Ascending aorta (tissue), 2 donors: Measurements from ENCODE around the gene BMP7. TPM values are rescaled to one million over a fixed set of nuclear protein-coding genes. Genes with fewer than 3 reads are reported as not detected.

ENCODE experiments used
- DNase-seq, 2 donors: peaks; one replicate each; pipeline ENCODE4 v3.0.0-alpha.2; 2019; ENCODE audit warnings: low spot score in 2 of 2
- H3K27ac ChIP-seq, 2 donors: fragments of 200-600 bp; sonication (generic); one replicate each; pipeline ENCODE4 v1.5.1; 2016 to 2017; ENCODE audit warnings: mild to moderate bottlenecking in 1 of 2
- H3K27me3 ChIP-seq: fragments of 200-600 bp; sonication (generic); one replicate; pipeline ENCODE4 v1.5.1; 2017
- H3K36me3 ChIP-seq, 2 donors: fragments of 200-600 bp; sonication (generic); one replicate each; pipeline ENCODE4 v1.5.1; 2016
- H3K4me1 ChIP-seq, 2 donors: fragments of 200-600 bp; sonication (generic); one replicate each; pipeline ENCODE4 v1.5.1; 2016 to 2017; ENCODE audit warnings: mild to moderate bottlenecking in 1 of 2
- H3K4me3 ChIP-seq, 2 donors: fragments of 200-600 bp; sonication (generic); one replicate each; pipeline ENCODE4 v1.5.1; 2016 to 2017; ENCODE audit warnings: mild to moderate bottlenecking in 1 of 2
- H3K9me3 ChIP-seq, 2 donors: fragments of 200-600 bp; sonication (generic); one replicate each; pipeline ENCODE4 v1.5.1; 2016
- CTCF ChIP-seq, 3 experiments: fragments of 200-600 bp in 2 of 3; fragments of 450-650 bp in 1 of 3; sonication (generic) in 2 of 3; IDR thresholded peaks; one replicate each; pipeline ENCODE4 v1.5.1; 2016 to 2019; ENCODE audit warnings: antibody characterized with exemption in 3 of 3, mild to moderate bottlenecking in 1 of 3, moderate library complexity in 1 of 3
- intact Hi-C: fragments of 100-400 bp; cut with DNase I; formaldehyde crosslinking; loops from one replicate; pipeline ENCODE4 v1.15.1; 2023
- total RNA-seq: library from RNA; depleted of rRNA; stranded (reverse); fragments of >200 nt; gene quantifications from one replicate; pipeline ENCODE4 v1.1.0, GENCODE V29; 2016

Gene BMP7
- total RNA-seq, 1 donor from 2014 or later: not detected

GRCh38 chr20:57134804-57135203 lies 131.6 kb downstream of the BMP7 start:
- H3K27ac ChIP-seq: no peak overlapping the region
- no peaks in the 10 kb centered on the region for H3K27me3 ChIP-seq
- intact Hi-C loops: no loop called here
- no peak for DNase-seq
- no peak for TF ChIP-seq CTCF (IDR thresholded peaks at IDR 0.05)
- H3K9me3 ChIP-seq: no peaks in the 10 kb centered on the region
- H3K4me1 ChIP-seq: no peaks in the 10 kb centered on the region
- H3K36me3 ChIP-seq: no peaks in the 10 kb centered on the region
- no peak overlapping the region for H3K4me3 ChIP-seq

- no peaks in the 10 kb centered on the region for H3K4me1 ChIP-seq
- DNase-seq: no peak
- no peak overlapping the region for H3K4me3 ChIP-seq
- no peaks in the 10 kb centered on the region for H3K36me3 ChIP-seq
- intact Hi-C loops: no loop called here
- H3K27me3 ChIP-seq: no peaks in the 10 kb centered on the region
- no peak overlapping the region for H3K27ac ChIP-seq
- no peaks in the 10 kb centered on the region for H3K9me3 ChIP-seq
- TF ChIP-seq CTCF (IDR thresholded peaks at IDR 0.05): no peak
Measured at GRCh38 chr20:57133926-57134650, 132.4 kb downstream of the BMP7 start.

DNA sequence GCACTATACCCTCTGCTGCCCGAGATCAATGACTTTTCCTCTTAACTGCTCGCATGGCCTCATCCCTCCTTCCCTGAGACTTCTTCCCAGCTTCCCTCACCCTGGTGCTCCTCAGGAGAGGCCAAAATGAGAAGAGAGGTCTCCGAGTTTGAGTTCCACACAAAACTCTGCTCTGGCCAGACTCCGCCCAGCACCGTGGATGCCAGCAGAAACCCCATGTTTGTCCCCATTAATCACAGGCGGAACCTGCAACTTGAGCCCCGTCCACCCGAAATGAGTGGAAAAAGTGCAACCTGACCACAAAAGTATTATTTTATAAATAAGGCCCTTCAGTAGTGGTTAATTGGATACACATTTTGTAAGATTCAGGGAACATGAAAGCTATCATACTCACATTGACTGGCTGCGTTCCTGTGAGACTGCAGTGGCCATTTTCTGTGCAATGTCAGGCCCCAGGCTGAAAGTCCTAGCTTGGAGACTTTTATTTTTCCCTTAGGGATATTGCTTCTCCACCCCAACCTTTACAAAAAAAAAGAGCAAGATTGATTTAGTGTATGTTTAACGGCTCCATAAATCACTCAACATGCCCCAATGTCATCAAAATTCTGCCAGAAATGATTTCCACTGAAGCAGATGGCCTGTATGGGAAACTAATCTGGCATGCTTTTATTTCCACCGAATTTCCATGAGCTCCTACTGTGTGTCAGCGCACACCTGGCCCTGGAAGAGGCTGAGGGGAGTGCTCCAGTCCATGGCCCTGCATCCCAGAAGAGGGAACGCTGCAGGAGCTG lies 134.6 kb downstream of the BMP7 start:
- TF ChIP-seq CTCF (IDR thresholded peaks at IDR 0.05): no peak
- no peak for DNase-seq
- H3K9me3 ChIP-seq: no peaks in the 10 kb centered on the region
- no peaks in the 10 kb centered on the region for H3K36me3 ChIP-seq
- intact Hi-C loops: no loop called here
- no peaks in the 10 kb centered on the region for H3K27me3 ChIP-seq
- no peak overlapping the region for H3K4me3 ChIP-seq
- H3K27ac ChIP-seq: no peak overlapping the region
- no peaks in the 10 kb centered on the region for H3K4me1 ChIP-seq

- intact Hi-C loops: no loop called here
- Histone ChIP-seq H3K27ac (no peak overlapping the region), H3K36me3 (no peaks in the 10 kb centered on the region), H3K9me3 (no peaks in the 10 kb centered on the region), H3K27me3 (no peaks in the 10 kb centered on the region), H3K4me1 (no peaks in the 10 kb centered on the region), H3K4me3 (no peak overlapping the region)
- no peak for DNase-seq
- no peak for TF ChIP-seq CTCF (IDR thresholded peaks at IDR 0.05)
Measured at GRCh38 chr20:57131077-57131476, 135.4 kb downstream of the BMP7 start.

- Histone ChIP-seq H3K36me3 (no peaks in the 10 kb centered on the region), H3K4me1 (no peaks in the 10 kb centered on the region), H3K9me3 (no peaks in the 10 kb centered on the region), H3K27ac (no peak overlapping the region), H3K27me3 (no peaks in the 10 kb centered on the region), H3K4me3 (no peak overlapping the region)
- intact Hi-C loops: no loop called here
- TF ChIP-seq CTCF (IDR thresholded peaks at IDR 0.05): no peak
- DNase-seq: no peak
Measured at GRCh38 chr20:57130160-57130772, 136.2 kb downstream of the BMP7 start.
